HepG2 (cell line): Measurements from ENCODE around the gene KDM5A. TPM values are rescaled to one million over a fixed set of nuclear protein-coding genes. Genes with fewer than 3 reads are reported as not detected.

Experiments
- BCL6 ChIP-seq: IDR thresholded peaks from 2 replicates; pipeline ENCODE4 v1.6.1; 2016; ENCODE audit warnings: missing genetic modification reagents, missing compliant biosample characterization
- BORCS8-MEF2B ChIP-seq: sonication (generic); formaldehyde crosslinking; IDR thresholded peaks from 2 replicates; pipeline ENCODE4 v1.8.0; 2022; ENCODE audit warnings: mild to moderate bottlenecking, missing genetic modification reagents
- HNF4A ChIP-seq: sonication (generic); formaldehyde crosslinking; IDR thresholded peaks from 2 replicates; pipeline ENCODE4 v1.4.0; 2020; ENCODE audit warnings: missing genetic modification reagents
- HNF4G ChIP-seq, 2 experiments: sonication (generic) in 1 of 2; formaldehyde crosslinking in 1 of 2; IDR thresholded peaks; 2 replicates each; pipeline versions ENCODE4 v1.4.0 to v1.6.1; 2011 to 2020; ENCODE audit warnings: borderline replicate concordance in 2 of 2, low read depth in 2 of 2, mild to moderate bottlenecking in 2 of 2, low read length in 1 of 2, missing genetic modification reagents in 1 of 2, moderate library complexity in 1 of 2
- IRF2 ChIP-seq: IDR thresholded peaks from 2 replicates; pipeline ENCODE4 v1.6.1; 2018; ENCODE audit warnings: missing genetic modification reagents, missing compliant biosample characterization
- KDM6A ChIP-seq: IDR thresholded peaks from 2 replicates; pipeline ENCODE4 v1.6.1; 2016; ENCODE audit warnings: low read depth
- MIER3 ChIP-seq: IDR thresholded peaks from 2 replicates; pipeline ENCODE4 v1.6.1; 2016; ENCODE audit warnings: missing compliant biosample characterization, borderline replicate concordance
- NCOA2 ChIP-seq: sonication (generic); formaldehyde crosslinking; IDR thresholded peaks from 2 replicates; pipeline ENCODE4 v1.8.0; 2022; ENCODE audit warnings: inconsistent platforms
- NFKB2 ChIP-seq: sonication (generic); formaldehyde crosslinking; IDR thresholded peaks from 2 replicates; pipeline ENCODE4 v1.4.0; 2020; ENCODE audit warnings: missing genetic modification reagents, borderline replicate concordance
- PHF21A ChIP-seq: sonication (generic); formaldehyde crosslinking; IDR thresholded peaks from 2 replicates; pipeline ENCODE4 v1.5.0; 2020; ENCODE audit warnings: mild to moderate bottlenecking, missing genetic modification reagents
- SP4 ChIP-seq: sonication (generic); formaldehyde crosslinking; IDR thresholded peaks from 2 replicates; pipeline ENCODE4 v1.8.1; 2023; ENCODE audit warnings: mild to moderate bottlenecking, missing genetic modification reagents
- TRIM24 ChIP-seq: sonication (generic); formaldehyde crosslinking; IDR thresholded peaks from 2 replicates; pipeline ENCODE4 v1.8.0; 2022; ENCODE audit warnings: mild to moderate bottlenecking, missing genetic modification reagents
- ZEB1 ChIP-seq: IDR thresholded peaks from 2 replicates; pipeline ENCODE4 v1.6.1; 2012; ENCODE audit warnings: mild to moderate bottlenecking, low read depth, inconsistent platforms; ENCODE audit not compliant: insufficient replicate concordance
- ZFX ChIP-seq: sonication (generic); formaldehyde crosslinking; IDR thresholded peaks from 2 replicates; pipeline ENCODE4 v1.4.0; 2020; ENCODE audit warnings: mild to moderate bottlenecking, low read depth, missing genetic modification reagents, moderate library complexity
- ZNF782 ChIP-seq: sonication (generic); formaldehyde crosslinking; IDR thresholded peaks from 2 replicates; pipeline ENCODE4 v1.4.0; 2020; ENCODE audit warnings: missing genetic modification reagents, mild to moderate bottlenecking, borderline replicate concordance
- ZNF841 ChIP-seq: sonication (generic); formaldehyde crosslinking; IDR thresholded peaks from 2 replicates; pipeline ENCODE4 v1.8.1; 2023; ENCODE audit warnings: missing genetic modification reagents, borderline replicate concordance
- polyA plus RNA-seq, 8 experiments: library from polyadenylated mRNA; depleted of rRNA in 3 of 8; stranded (reverse) in 7 of 8; unstranded in 1 of 8; fragments of >200 nt; fragmentation: Illumina TruSeq in 4 of 8; extraction: Trizol in 4 of 8; gene quantifications; 2 replicates each; pipeline versions ENCODE4 v1.2.1 to v1.2.3, GENCODE V29; 2011 to 2016; ENCODE audit warnings: low read depth in 4 of 8, missing spikeins in 1 of 8, mixed read lengths in 1 of 8; ENCODE audit not compliant: insufficient read depth in 1 of 8
- total RNA-seq, 5 experiments: library from RNA; depleted of rRNA; stranded (reverse); fragments of >200 nt; fragmentation: Illumina TruSeq; extraction: Trizol; gene quantifications; 2 replicates each; pipeline ENCODE4 v1.2.3, GENCODE V29; 2016; ENCODE audit warnings: low read depth in 1 of 5
- TF ChIP-seq, protein P1 (sequence below): IDR thresholded peaks from 2 replicates; pipeline ENCODE4 v1.6.1; 2016; ENCODE audit warnings: missing genetic modification reagents, missing compliant biosample characterization
- TF ChIP-seq, protein P2 (sequence below): sonication (generic); formaldehyde crosslinking; IDR thresholded peaks from 2 replicates; pipeline ENCODE4 v1.5.0; 2020; ENCODE audit warnings: mild to moderate bottlenecking, missing genetic modification reagents, moderate library complexity
- TF ChIP-seq, protein P3 (sequence below): IDR thresholded peaks from 2 replicates; pipeline ENCODE4 v1.6.1; 2016; ENCODE audit warnings: missing compliant biosample characterization, missing genetic modification reagents, borderline replicate concordance
- TF ChIP-seq, protein P4 (sequence below): sonication (generic); formaldehyde crosslinking; conservative IDR thresholded peaks from 2 replicates; pipeline ENCODE4 v1.4.0; 2020; ENCODE audit warnings: mild to moderate bottlenecking, missing genetic modification reagents, moderate library complexity

Gene KDM5A
- total and polyA plus RNA-seq, 2 of the 13 experiments (the other 11 are each of a cell fraction or from before 2014, with no cell fraction given), result 12.0 to 29.2 TPM

DNA sequence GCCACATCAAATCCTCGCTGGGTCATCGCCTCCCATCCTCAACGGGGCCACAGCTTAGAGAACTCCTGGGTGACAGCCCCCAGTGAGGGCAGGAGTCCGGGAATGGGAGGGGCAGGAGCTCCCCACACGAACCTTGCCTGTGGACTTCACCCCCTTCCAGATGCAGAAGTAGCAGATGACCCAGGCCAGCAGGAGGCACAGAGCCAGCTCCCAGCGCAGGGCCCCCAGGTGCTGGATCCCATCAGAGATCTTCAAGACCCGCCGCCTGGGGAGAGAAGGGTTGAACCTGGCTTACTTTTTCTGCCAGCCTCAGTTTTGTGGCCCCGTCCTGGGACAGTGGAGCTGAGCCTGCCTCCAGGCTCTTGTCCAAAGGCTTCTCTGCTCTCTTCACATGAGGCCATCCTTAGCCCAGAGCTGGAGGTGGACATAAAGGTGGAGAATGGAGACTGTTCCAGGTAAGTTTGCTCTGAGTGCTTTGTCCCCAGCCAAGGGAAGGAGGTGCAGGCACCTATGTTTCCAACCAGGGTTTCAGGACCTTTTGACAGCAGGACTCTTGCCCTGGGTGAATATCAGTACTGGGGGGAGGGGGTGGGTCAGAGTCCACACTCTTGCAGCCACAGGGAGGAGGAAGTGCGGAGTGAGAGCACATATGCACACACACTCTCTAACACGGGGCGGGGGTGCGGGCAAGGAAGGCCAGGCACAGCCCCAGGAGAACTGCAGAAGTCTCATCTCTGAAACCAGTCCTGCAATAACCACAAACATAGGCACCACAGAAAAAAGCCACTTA, 151.9 kb downstream of the KDM5A start (continued):
- TF ChIP-seq MIER3 (CRISPR knock-in tag) (0 out of 2 replicates have a peak, but pooled peaks have one; percentile 39), HNF4A (CRISPR knock-in tag) (peak; percentile 88), ZNF841 (CRISPR knock-in tag) (no peak), NFKB2 (CRISPR knock-in tag) (peak; percentile 27; the same call in 1 of the 2 replicates), IRF2 (CRISPR knock-in tag) (0 out of 2 replicates have a peak, but pooled peaks have one; percentile 17), NCOA2 (0 out of 2 replicates have a peak, but pooled peaks have one; percentile 15), TRIM24 (CRISPR knock-in tag) (peak; percentile 75; the same call in 1 of the 2 replicates), HNF4G (IDR thresholded peaks at IDR 0.05; ENCODE audit: borderline replicate concordance, low read depth, low read length) (peak; percentile 95), HNF4G (CRISPR knock-in tag; IDR thresholded peaks at IDR 0.05; ENCODE audit: borderline replicate concordance, low read depth) (peak; percentile 77; the same call in 1 of the 2 replicates), ZEB1 (peak; percentile 48), SP4 (CRISPR knock-in tag) (peak; percentile 54), KDM6A (CRISPR knock-in tag) (peak; percentile 71), ZNF782 (CRISPR knock-in tag) (0 out of 2 replicates have a peak, but pooled peaks have one; percentile 6), BCL6 (CRISPR knock-in tag) (peak; percentile 38; the same call in 1 of the 2 replicates), ZFX (0 out of 2 replicates have a peak, but pooled peaks have one; percentile 27), BORCS8-MEF2B (peak; percentile 18; the same call in 1 of the 2 replicates), PHF21A (0 out of 2 replicates have a peak, but pooled peaks have one; percentile 49)
- TF ChIP-seq, protein P1, sequence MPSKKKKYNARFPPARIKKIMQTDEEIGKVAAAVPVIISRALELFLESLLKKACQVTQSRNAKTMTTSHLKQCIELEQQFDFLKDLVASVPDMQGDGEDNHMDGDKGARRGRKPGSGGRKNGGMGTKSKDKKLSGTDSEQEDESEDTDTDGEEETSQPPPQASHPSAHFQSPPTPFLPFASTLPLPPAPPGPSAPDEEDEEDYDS (CRISPR knock-in tag), result peak; percentile 30; the same call in 1 of the 2 replicates
- TF ChIP-seq, protein P2, sequence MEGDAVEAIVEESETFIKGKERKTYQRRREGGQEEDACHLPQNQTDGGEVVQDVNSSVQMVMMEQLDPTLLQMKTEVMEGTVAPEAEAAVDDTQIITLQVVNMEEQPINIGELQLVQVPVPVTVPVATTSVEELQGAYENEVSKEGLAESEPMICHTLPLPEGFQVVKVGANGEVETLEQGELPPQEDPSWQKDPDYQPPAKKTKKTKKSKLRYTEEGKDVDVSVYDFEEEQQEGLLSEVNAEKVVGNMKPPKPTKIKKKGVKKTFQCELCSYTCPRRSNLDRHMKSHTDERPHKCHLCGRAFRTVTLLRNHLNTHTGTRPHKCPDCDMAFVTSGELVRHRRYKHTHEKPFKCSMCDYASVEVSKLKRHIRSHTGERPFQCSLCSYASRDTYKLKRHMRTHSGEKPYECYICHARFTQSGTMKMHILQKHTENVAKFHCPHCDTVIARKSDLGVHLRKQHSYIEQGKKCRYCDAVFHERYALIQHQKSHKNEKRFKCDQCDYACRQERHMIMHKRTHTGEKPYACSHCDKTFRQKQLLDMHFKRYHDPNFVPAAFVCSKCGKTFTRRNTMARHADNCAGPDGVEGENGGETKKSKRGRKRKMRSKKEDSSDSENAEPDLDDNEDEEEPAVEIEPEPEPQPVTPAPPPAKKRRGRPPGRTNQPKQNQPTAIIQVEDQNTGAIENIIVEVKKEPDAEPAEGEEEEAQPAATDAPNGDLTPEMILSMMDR (CRISPR knock-in tag), result 0 out of 2 replicates have a peak, but pooled peaks have one; percentile 26
- TF ChIP-seq, protein P3, sequence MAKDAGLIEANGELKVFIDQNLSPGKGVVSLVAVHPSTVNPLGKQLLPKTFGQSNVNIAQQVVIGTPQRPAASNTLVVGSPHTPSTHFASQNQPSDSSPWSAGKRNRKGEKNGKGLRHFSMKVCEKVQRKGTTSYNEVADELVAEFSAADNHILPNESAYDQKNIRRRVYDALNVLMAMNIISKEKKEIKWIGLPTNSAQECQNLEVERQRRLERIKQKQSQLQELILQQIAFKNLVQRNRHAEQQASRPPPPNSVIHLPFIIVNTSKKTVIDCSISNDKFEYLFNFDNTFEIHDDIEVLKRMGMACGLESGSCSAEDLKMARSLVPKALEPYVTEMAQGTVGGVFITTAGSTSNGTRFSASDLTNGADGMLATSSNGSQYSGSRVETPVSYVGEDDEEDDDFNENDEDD (CRISPR knock-in tag), result peak; percentile 20; the same call in 1 of the 2 replicates
- TF ChIP-seq, protein P4, sequence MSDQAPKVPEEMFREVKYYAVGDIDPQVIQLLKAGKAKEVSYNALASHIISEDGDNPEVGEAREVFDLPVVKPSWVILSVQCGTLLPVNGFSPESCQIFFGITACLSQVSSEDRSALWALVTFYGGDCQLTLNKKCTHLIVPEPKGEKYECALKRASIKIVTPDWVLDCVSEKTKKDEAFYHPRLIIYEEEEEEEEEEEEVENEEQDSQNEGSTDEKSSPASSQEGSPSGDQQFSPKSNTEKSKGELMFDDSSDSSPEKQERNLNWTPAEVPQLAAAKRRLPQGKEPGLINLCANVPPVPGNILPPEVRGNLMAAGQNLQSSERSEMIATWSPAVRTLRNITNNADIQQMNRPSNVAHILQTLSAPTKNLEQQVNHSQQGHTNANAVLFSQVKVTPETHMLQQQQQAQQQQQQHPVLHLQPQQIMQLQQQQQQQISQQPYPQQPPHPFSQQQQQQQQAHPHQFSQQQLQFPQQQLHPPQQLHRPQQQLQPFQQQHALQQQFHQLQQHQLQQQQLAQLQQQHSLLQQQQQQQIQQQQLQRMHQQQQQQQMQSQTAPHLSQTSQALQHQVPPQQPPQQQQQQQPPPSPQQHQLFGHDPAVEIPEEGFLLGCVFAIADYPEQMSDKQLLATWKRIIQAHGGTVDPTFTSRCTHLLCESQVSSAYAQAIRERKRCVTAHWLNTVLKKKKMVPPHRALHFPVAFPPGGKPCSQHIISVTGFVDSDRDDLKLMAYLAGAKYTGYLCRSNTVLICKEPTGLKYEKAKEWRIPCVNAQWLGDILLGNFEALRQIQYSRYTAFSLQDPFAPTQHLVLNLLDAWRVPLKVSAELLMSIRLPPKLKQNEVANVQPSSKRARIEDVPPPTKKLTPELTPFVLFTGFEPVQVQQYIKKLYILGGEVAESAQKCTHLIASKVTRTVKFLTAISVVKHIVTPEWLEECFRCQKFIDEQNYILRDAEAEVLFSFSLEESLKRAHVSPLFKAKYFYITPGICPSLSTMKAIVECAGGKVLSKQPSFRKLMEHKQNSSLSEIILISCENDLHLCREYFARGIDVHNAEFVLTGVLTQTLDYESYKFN (CRISPR knock-in tag), result peak; percentile 87
